Sigmoid colon (tissue), 7 donors: ENCODE results near the gene SNAP47. TPM values are rescaled to one million over a fixed set of nuclear protein-coding genes. Genes with fewer than 3 reads are reported as not detected.

ENCODE experiments used
- DNase-seq: peaks from one replicate; pipeline ENCODE4 v3.0.0-alpha.2; 2019
- H3K27ac ChIP-seq, 4 donors: fragments of 200-600 bp; sonication (generic); one replicate each; pipeline ENCODE4 v1.5.1; 2016 to 2019; ENCODE audit warnings: mild to moderate bottlenecking in 1 of 4
- H3K27me3 ChIP-seq, 3 donors: fragments of 200-600 bp; sonication (generic); one replicate each; pipeline ENCODE4 v1.5.1; 2019; ENCODE audit warnings: mild to moderate bottlenecking in 1 of 3
- H3K36me3 ChIP-seq, 4 donors: fragments of 200-600 bp; sonication (generic); one replicate each; pipeline ENCODE4 v1.5.1; 2016 to 2019
- H3K4me1 ChIP-seq, 4 donors: fragments of 200-600 bp; sonication (generic); one replicate each; pipeline ENCODE4 v1.5.1; 2017 to 2019
- H3K4me3 ChIP-seq, 4 donors: fragments of 200-600 bp; sonication (generic); one replicate each; pipeline ENCODE4 v1.5.1; 2017 to 2019; ENCODE audit warnings: mild to moderate bottlenecking in 2 of 4, moderate library complexity in 1 of 4
- H3K9me3 ChIP-seq, 4 donors: fragments of 200-600 bp in 3 of 4; sonication (generic) in 3 of 4; one replicate each; pipeline versions ENCODE4 v1.5.1 to v1.6.1; 2013 to 2019
- CTCF ChIP-seq, 4 experiments: fragments of 450-650 bp in 3 of 4; fragments of 200-600 bp in 1 of 4; IDR thresholded peaks; one replicate each; pipeline ENCODE4 v1.5.1; 2016 to 2019; ENCODE audit warnings: antibody characterized with exemption in 4 of 4, mild to moderate bottlenecking in 3 of 4, moderate library complexity in 2 of 4
- EP300 ChIP-seq, 4 donors: sonication (generic); formaldehyde crosslinking; IDR thresholded peaks; one replicate each; pipeline ENCODE4 v1.6.1; 2017; ENCODE audit warnings: antibody characterized with exemption in 4 of 4
- POLR2A ChIP-seq, 2 donors: fragments of 450-650 bp; IDR thresholded peaks; one replicate each; pipeline ENCODE4 v1.6.1; 2016; ENCODE audit warnings: antibody characterized with exemption in 2 of 2, mild to moderate bottlenecking in 2 of 2, moderate library complexity in 2 of 2
- POLR2AphosphoS5 ChIP-seq, 4 donors: sonication (generic); formaldehyde crosslinking; IDR thresholded peaks; one replicate each; pipeline ENCODE4 v1.6.1; 2017; ENCODE audit warnings: antibody characterized with exemption in 4 of 4
- WGBS, 2 donors: extraction: QIAGEN DNeasy Blood & Tissue Kit; methylation state at CpG; one replicate each; pipeline ENCODE4 v1.1.7; 2013; 5-methylcytosine and 5-hydroxymethylcytosine counted together
- intact Hi-C: fragments of 100-400 bp; cut with DNase I; formaldehyde crosslinking; loops from one replicate; pipeline ENCODE4 v1.15.1; 2023
- polyA plus RNA-seq, 3 donors: library from polyadenylated mRNA; stranded (reverse); fragments of 200-250 nt; gene quantifications; one replicate each; pipeline ENCODE4 v1.2.3, GENCODE V29; 2013
- total RNA-seq, 4 donors: library from RNA; depleted of rRNA; stranded (reverse); fragments of >200 nt; gene quantifications; one replicate each; pipeline ENCODE4 v1.1.0, GENCODE V29; 2016
- donor health status: healthy with polysubstance abuse.
- donor health status: Bipolar disorder and iron deficiency.
- donor health status: healthy.

SNAP47 gene
- total and polyA plus RNA-seq, 7 donors: 13.8 to 51.6 (median 33.9) TPM

- Histone ChIP-seq H3K9me3 (no peaks in the 10 kb centered on the region), H3K27me3 (no peaks in the 10 kb centered on the region), H3K4me1 (peaks cover 0 to 79% (median 65%) of the 10 kb centered on the region in 4 donors), H3K4me3 (no peak overlapping the region), H3K36me3 (peaks cover 0 to 9% (median 0%) of the 10 kb centered on the region in 4 donors), H3K27ac (peak overlapping the region in 2 of 4 donors; percentile 72 to 89)
- no peak for DNase-seq
- TF ChIP-seq CTCF (IDR thresholded peaks at IDR 0.05): no peak
- TF ChIP-seq POLR2A (IDR thresholded peaks at IDR 0.05): no peak
- TF ChIP-seq POLR2AphosphoS5 (IDR thresholded peaks at IDR 0.05): no peak
- no peak for TF ChIP-seq EP300 (IDR thresholded peaks at IDR 0.05)
- intact Hi-C loops: no loop called here
- 75 to 86% methylated on average over 4 of the region's 4 CpGs for WGBS, 2 donors
These were observed 19.7 kb downstream of the SNAP47 start for GRCh38 chr1:227754958-227755357.

- no peaks in the 10 kb centered on the region for H3K9me3 ChIP-seq
These were observed 21.1 kb downstream of the SNAP47 start for GRCh38 chr1:227756172-227756959.

GRCh38 chr1:227757781-227758180 is 22.5 kb downstream of the SNAP47 start:
- Histone ChIP-seq H3K27ac (peak overlapping the region in 3 of 4 donors; percentile 18 to 89 (median 83)), H3K4me1 (peaks cover 0 to 77% (median 67%) of the 10 kb centered on the region in 4 donors), H3K9me3 (no peaks in the 10 kb centered on the region), H3K36me3 (peaks cover 0 to 14% (median 0%) of the 10 kb centered on the region in 4 donors), H3K27me3 (no peaks in the 10 kb centered on the region), H3K4me3 (no peak overlapping the region)
- TF ChIP-seq POLR2A (IDR thresholded peaks at IDR 0.05): no peak
- peak in 1 of 4 donors; percentile 28 for TF ChIP-seq POLR2AphosphoS5 (IDR thresholded peaks at IDR 0.05)
- TF ChIP-seq CTCF (IDR thresholded peaks at IDR 0.05): no peak
- TF ChIP-seq EP300 (IDR thresholded peaks at IDR 0.05): peak in 1 of 4 donors; percentile 56
- intact Hi-C loops: no loop called here
- DNase-seq: no peak
- 86 to 90% methylated on average over 2 of the region's 2 CpGs for WGBS, 2 donors

More at GRCh38 chr1:227756172-227756959, 21.1 kb downstream of the SNAP47 start:
- H3K27me3 ChIP-seq: no peaks in the 10 kb centered on the region
- 87 to 90% methylated on average over 13 of the region's 13 CpGs for WGBS, 2 donors
- H3K36me3 ChIP-seq: peaks cover 0 to 8% (median 0%) of the 10 kb centered on the region in 4 donors
- H3K4me3 ChIP-seq: no peak overlapping the region
- peaks cover 0 to 75% (median 60%) of the 10 kb centered on the region in 4 donors for H3K4me1 ChIP-seq
- peak in 1 of 4 donors; percentile 63 for TF ChIP-seq EP300 (IDR thresholded peaks at IDR 0.05)
- TF ChIP-seq POLR2A (IDR thresholded peaks at IDR 0.05): no peak
- TF ChIP-seq POLR2AphosphoS5 (IDR thresholded peaks at IDR 0.05): peak in 1 of 4 donors; percentile 57
- DNase-seq: peak; percentile 89
- intact Hi-C loops: no loop called here
- H3K27ac ChIP-seq: peak overlapping the region; percentile 35 to 89 (median 37)

GRCh38 chr1:227758366-227758765 is 23.1 kb downstream of the SNAP47 start:
- no peak overlapping the region for H3K4me3 ChIP-seq
- intact Hi-C loops: no loop called here
- H3K27me3 ChIP-seq: no peaks in the 10 kb centered on the region
- TF ChIP-seq POLR2AphosphoS5 (IDR thresholded peaks at IDR 0.05): peak in 1 of 4 donors; percentile 25
- no peak for TF ChIP-seq POLR2A (IDR thresholded peaks at IDR 0.05)
- no peak for TF ChIP-seq EP300 (IDR thresholded peaks at IDR 0.05)
- TF ChIP-seq CTCF (IDR thresholded peaks at IDR 0.05): no peak
- no peak for DNase-seq
- WGBS, 2 donors: 80 to 90% methylated on average over 6 of the region's 6 CpGs
- H3K27ac ChIP-seq: peak overlapping the region; percentile 60 to 89 (median 82)
- H3K4me1 ChIP-seq: peaks cover 0 to 77% (median 68%) of the 10 kb centered on the region in 4 donors
- H3K9me3 ChIP-seq: no peaks in the 10 kb centered on the region
- peaks cover 0 to 14% (median 0%) of the 10 kb centered on the region in 4 donors for H3K36me3 ChIP-seq
